ENCODE data around the gene MAP3K3.
"Not testable (repeated sequence)": the region's sequence is repeated elsewhere in the genome, so short reads cannot be mapped to it uniquely, and the experiment has no call there.

GRCh38 chr17:63720194-63720593 lies 98.0 kb downstream of the MAP3K3 start:
- not testable (repeated sequence) for TF ChIP-seq POLR2AphosphoS5 (IDR thresholded peaks at IDR 0.05; ENCODE audit: low read depth); CTCF (conservative IDR thresholded peaks at IDR 0.05; ENCODE audit: low read depth in 2 of 2); REST (IDR thresholded peaks at IDR 0.05; ENCODE audit: unreplicated experiment); JUNB (IDR thresholded peaks at IDR 0.05; ENCODE audit: unreplicated experiment); ZNF114 (CRISPR knock-in tag; IDR thresholded peaks at IDR 0.05); EZH2 (IDR thresholded peaks at IDR 0.05; ENCODE audit: low read depth, unreplicated experiment); CREB1 (CRISPR knock-in tag; IDR thresholded peaks at IDR 0.05; ENCODE audit: low read depth)
